Ectodermal cell (in vitro differentiated cells): ENCODE measurements around the gene PNN.
"Not testable (repeated sequence)": the region's sequence is repeated elsewhere in the genome, so short reads cannot be mapped to it uniquely, and the experiment has no call there.

Experiments
- H3K27ac ChIP-seq: 2 replicates; pipeline ENCODE4 v1.7.0; 2013; ENCODE audit warnings: mild to moderate bottlenecking, low read depth, low read length; ENCODE audit not compliant: insufficient read depth, poor library complexity, severe bottlenecking
- H3K27me3 ChIP-seq: 2 replicates; pipeline ENCODE4 v1.7.0; 2013; ENCODE audit warnings: mild to moderate bottlenecking, low read length; ENCODE audit not compliant: insufficient read depth, control insufficient read depth, poor library complexity, severe bottlenecking
- H3K36me3 ChIP-seq: one replicate; pipeline ENCODE4 v1.7.0; 2013; ENCODE audit warnings: low read length; ENCODE audit not compliant: control insufficient read depth, insufficient read depth
- H3K4me1 ChIP-seq: one replicate; pipeline ENCODE4 v1.7.0; 2013; ENCODE audit warnings: low read length; ENCODE audit not compliant: control insufficient read depth, insufficient read depth
- H3K4me3 ChIP-seq: 2 replicates; pipeline ENCODE4 v1.7.0; 2013; ENCODE audit warnings: low read depth, low read length, control low read depth; ENCODE audit not compliant: insufficient read depth
- H3K9me3 ChIP-seq: 2 replicates; pipeline ENCODE4 v1.7.0; 2013; ENCODE audit warnings: mild to moderate bottlenecking, low read length, moderate library complexity; ENCODE audit not compliant: control insufficient read depth
- WGBS, 2 experiments: methylation state at CpG; one replicate each; pipeline ENCODE4 v1.1.7; 2013; ENCODE audit warnings: missing lambda C conversion rate in 2 of 2; 5-methylcytosine and 5-hydroxymethylcytosine counted together

The PNN gene

DNA sequence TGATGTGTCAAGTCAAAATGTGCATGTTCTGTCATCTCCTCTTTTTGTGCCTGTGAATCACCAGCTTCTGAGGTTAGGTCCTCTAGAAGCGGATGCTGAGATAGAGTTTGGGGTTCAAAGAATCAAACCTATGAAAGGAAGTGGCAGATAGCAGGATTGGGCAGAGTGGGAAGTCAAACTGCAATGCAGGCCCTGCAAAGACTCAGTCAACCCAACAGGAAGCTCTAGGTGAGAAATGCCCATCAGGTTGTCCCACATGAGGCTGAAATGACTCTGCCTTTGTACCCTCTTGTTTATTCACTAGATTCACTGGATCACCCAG lies 54.1 kb downstream of the PNN start:
- H3K4me3 ChIP-seq: no peak overlapping the region
- no peaks in the 10 kb centered on the region for H3K27me3 ChIP-seq
- H3K4me1 ChIP-seq: no peaks in the 10 kb centered on the region
- H3K9me3 ChIP-seq: no peaks in the 10 kb centered on the region
- WGBS, 2 experiments: 91 to 96% methylated on average over 1 of the region's 1 CpG
- H3K27ac ChIP-seq: no peak overlapping the region
- no peaks in the 10 kb centered on the region for H3K36me3 ChIP-seq

DNA sequence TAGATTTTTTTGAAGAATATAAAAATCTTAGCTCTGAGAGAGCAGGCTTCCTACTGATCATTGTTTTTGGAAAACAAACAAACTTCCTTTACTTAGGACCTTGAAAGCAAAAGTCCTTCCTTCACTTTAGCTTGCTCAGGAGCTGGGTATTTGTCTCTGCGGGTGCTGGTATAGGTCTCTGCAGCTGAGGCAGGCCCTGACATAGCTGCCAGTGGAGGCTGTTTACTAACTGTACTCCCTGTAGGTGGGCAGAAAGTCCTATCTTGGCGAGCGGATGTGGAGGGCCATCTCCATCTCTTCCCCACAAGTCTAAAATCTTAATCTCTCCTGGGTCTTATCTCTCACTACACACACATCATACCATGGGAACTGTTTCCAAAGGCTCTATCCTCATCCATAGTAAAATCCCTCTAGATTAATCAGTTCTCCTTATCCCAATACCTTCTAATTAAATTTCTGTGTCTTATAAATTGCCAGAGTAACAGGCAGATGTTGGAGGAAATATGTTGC lies 54.6 kb downstream of the PNN start:
- Histone ChIP-seq H3K4me3 (no peak overlapping the region), H3K9me3 (no peaks in the 10 kb centered on the region), H3K4me1 (no peaks in the 10 kb centered on the region), H3K36me3 (no peaks in the 10 kb centered on the region), H3K27ac (no peak overlapping the region), H3K27me3 (no peaks in the 10 kb centered on the region)
- WGBS, 2 experiments: 87% methylated on average over 3 of the region's 3 CpGs

DNA sequence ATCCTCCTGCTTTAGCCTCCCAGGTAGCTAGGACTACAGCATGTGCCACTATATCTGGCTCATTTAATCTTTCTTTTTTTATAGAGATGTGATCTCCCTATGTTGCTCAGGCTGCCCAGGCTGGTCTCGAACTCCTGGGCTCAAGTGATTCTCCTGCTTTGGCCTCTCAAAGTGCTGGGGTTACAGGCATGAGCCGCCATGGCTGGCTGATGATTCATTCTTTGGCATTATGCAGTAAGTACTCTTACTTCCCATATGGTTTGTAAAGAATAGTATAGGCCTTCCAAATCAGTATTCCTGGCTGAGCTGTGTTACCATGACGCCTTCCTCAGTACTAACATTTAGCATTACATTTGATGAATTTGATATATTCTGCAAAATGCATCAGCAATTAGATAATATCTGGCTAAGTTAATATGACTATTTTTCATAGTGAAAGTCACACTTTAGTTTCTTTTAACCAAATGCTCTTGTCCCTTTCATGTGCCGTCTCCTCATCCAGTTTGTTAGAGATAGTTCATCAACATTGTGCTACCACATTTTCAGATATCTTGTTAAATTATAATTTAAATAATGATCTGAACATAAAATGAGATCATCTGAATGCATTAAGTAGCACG lies 55.5 kb downstream of the PNN start:
- H3K36me3 ChIP-seq: no peaks in the 10 kb centered on the region
- no peak overlapping the region for H3K4me3 ChIP-seq
- 86 to 90% methylated on average over 3 to 5 of the region's 5 CpGs for WGBS, 2 experiments
- H3K4me1 ChIP-seq: no peaks in the 10 kb centered on the region
- H3K27me3 ChIP-seq: no peaks in the 10 kb centered on the region
- H3K27ac ChIP-seq: no peak overlapping the region
- H3K9me3 ChIP-seq: no peaks in the 10 kb centered on the region

DNA sequence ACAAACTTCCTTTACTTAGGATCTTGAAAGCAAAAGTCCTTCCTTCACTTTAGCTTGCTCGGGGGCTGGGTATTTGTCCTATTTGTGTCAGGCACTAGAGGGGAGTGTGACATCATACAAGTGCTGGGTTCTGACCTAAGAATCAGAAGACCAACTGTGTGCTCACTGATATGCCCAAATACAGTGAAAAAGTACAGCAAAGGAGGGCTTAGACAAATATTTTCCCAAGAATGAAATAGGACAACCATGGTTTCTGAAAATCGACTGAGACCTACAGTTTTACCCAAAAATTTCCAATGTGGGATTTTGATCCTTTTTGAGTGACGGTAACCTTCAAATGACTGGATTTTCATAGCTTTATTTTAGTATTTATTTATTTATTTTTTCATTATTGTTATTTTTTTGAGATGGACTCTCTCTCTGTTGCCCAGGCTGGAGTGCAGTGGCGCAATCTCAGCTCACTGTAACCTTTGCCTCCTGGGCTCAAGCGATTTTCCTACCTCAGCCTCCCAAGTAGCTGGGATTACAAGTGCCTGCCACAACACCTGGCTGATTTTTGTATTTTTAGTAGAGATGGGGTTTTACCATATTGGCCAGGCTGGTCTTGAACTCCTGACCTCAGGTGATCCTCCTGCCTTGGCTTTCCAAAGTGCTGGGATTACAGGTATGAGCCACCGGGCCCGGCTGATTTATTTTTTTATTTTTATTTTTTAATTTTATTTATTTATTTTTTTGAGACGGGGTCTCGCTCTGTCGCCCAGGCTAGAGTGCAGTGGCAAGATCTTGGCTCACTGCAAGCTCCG lies 56.9 kb downstream of the PNN start:
- not testable (repeated sequence) for H3K4me3 ChIP-seq, H3K27ac ChIP-seq, H3K4me1 ChIP-seq, H3K36me3 ChIP-seq, H3K27me3 ChIP-seq, H3K9me3 ChIP-seq
- 90% methylated on average over 8 to 9 of the region's 11 CpGs for WGBS, 2 experiments
